ENCODE data around the gene FAAH.
A peak's percentile ranks its signal among the peaks of the same experiment; 100 is the strongest.

Gene FAAH

DNA sequence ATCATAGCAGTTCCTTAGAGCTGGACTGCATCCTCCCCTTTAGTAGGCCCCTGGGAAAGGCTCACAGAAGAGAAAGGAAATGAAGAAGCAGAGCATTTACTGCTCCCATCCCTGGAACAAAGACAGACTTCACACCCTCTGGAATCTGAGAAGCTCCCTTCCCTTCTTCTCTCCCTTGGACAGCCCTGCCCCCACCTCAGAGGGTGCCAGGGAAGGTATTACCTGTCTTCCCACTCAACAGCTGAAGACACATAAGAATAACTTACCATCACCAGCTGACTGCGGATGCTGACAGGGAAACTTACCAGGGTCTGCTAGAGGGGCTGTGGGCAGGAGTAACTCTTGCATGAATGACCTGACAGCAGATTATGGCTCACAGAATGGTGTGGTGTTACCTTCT, 14.1 kb upstream of the FAAH start:
- no peak overlapping the region for H3K27ac Mint-ChIP-seq

DNA sequence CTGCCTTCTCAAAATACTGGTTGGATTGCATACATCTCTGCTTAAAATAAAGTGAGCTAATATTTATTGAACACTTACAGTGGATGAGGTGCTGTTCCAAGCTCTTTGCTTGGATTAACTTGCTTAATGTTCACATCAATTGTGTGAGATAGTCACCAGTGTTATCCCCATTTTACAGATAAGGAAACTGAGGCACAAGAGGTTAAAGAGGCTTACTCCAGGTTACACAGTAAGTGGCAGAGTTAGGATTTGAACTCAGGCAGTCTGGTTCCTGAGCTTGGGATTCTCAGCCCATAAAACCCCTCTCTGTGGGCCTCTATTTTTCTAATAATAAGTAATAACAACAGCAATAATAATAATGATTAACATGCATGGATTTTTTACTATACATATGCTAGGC, 13.6 kb upstream of the FAAH start:
- H3K36me3 Mint-ChIP-seq (ENCODE audit: low read depth) = peaks cover 13% of the 10 kb centered on the region
- H3K27ac Mint-ChIP-seq = no peak overlapping the region
- no peaks in the 10 kb centered on the region for H3K4me1 Mint-ChIP-seq (ENCODE audit: low read depth)
- H3K9me3 Mint-ChIP-seq = peaks cover 7% of the 10 kb centered on the region
- no peaks in the 10 kb centered on the region for H3K27me3 Mint-ChIP-seq
- no peak for DNase-seq
- no peak overlapping the region for H3K4me3 Mint-ChIP-seq

More for the DNA sequence above, 14.1 kb upstream of the FAAH start:
- Mint-ChIP-seq H3K4me3 (no peak overlapping the region), H3K36me3 (ENCODE audit: low read depth) (peaks cover 11% of the 10 kb centered on the region), H3K4me1 (ENCODE audit: low read depth) (no peaks in the 10 kb centered on the region), H3K27me3 (no peaks in the 10 kb centered on the region), H3K9me3 (peaks cover 7% of the 10 kb centered on the region)
- DNase-seq = no peak

DNA sequence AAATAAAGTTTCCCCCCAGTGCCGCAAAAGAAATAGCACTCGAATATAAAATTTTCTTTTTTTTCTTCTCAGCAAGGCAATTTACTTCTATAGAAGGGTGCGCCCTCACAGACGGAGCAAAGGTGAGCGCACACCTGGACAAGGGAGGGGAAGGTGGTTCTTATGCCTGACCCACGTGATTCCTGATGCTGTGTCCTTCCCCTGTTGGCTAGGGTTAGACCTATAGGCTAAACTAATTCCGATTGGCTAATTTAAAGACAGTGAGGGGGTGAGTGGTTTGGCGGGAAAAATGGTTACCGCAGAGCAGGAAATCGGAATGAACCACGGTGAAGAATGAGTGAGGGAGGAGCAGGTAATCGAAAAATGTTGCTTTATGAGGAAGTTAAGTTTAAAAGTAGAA, 607 bp upstream of the FAAH start:
- no peak overlapping the region for H3K27ac Mint-ChIP-seq
- peaks cover 15% of the 10 kb centered on the region for H3K36me3 Mint-ChIP-seq (ENCODE audit: low read depth)
- peak overlapping the region; percentile 50 for H3K4me3 Mint-ChIP-seq
- DNase-seq = no peak
- H3K9me3 Mint-ChIP-seq = peaks cover 12% of the 10 kb centered on the region
- H3K4me1 Mint-ChIP-seq (ENCODE audit: low read depth) = peaks cover 8% of the 10 kb centered on the region
- peaks cover 35% of the 10 kb centered on the region for H3K27me3 Mint-ChIP-seq

DNA sequence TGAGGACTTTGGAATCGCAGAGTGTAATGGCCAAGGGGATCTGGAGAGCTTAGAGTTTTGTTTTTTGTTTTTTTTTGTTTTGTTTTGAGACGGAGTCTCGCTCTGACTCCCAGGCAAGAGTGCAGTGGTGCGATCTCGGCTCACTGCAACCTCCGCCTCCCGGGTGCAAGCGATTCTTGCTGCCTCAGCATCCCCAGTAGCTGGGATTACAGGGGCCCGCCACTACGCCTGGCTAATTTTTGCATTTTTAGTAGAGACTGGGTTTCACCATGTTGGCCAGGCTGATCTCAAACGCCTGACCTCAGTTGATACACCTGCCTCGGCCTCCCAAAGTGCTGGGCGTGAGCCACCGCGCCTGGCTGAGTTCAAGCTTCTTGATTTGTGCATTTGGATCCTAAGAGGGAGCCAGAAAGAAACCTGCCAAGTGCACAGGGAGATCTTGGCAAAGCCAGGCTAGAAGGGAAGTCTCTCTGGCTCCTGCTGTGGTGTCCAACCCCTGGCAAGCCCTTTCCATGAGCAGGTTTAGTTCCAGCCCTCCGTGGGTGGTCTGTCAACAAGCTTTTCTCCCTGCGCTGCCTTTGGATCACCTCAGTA, 852 bp downstream of the FAAH start:
- peak overlapping the region; percentile 67 for H3K4me3 Mint-ChIP-seq
- DNase-seq = no peak

DNA sequence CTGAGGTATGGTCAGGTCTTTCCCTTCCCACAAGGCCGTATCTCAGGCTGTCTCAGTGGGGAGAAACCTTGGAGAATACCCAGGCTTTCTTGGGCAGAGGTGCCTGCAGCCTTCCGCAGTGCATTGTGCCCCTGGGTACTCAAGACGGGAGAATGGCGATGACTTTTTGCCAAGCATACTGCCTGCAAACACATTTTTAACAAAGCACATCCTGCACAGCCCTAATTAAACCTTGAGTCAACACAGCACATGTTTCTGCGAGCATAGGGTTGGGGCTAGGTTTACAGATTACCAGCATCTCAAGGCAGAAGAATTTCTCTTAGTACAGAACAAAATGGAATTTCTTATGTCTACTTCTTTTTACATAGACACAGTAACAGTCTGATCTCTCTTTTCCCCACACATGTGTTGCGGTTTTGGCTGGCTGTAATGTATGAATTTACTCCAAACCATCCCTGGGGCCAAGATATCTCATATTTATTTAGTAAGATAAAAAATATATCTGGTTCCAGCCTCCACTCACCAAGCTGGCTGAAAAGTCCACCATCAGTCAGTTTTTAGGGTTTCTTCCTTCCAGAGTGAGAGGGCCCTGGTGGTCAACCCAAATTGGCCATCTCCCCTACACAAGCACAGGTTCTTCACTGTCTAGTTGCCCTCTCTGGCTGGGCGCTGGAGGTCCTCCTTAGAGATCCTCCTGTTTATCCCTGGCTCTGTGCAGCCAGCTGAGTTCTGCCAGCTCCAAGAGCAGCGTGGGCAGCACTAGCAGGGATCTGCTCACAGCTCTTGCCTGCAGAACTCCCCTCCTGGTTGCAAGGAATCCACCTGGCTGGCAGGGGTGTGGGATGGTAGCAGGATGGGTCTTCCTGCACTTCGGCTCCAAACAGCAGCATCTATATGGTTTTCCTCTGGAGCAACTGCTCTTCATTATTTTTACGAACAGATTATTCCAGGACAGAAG, 2.6 kb downstream of the FAAH start:
- H3K27me3 Mint-ChIP-seq = peaks cover 35% of the 10 kb centered on the region
- peaks cover 15% of the 10 kb centered on the region for H3K36me3 Mint-ChIP-seq (ENCODE audit: low read depth)
- H3K9me3 Mint-ChIP-seq = peaks cover 12% of the 10 kb centered on the region
- peaks cover 8% of the 10 kb centered on the region for H3K4me1 Mint-ChIP-seq (ENCODE audit: low read depth)
- no peak for DNase-seq
- no peak overlapping the region for H3K27ac Mint-ChIP-seq
- no peak overlapping the region for H3K4me3 Mint-ChIP-seq

More for the DNA sequence above, 852 bp downstream of the FAAH start:
- peaks cover 35% of the 10 kb centered on the region for H3K27me3 Mint-ChIP-seq
- peaks cover 12% of the 10 kb centered on the region for H3K9me3 Mint-ChIP-seq
- peaks cover 15% of the 10 kb centered on the region for H3K36me3 Mint-ChIP-seq (ENCODE audit: low read depth)
- H3K4me1 Mint-ChIP-seq (ENCODE audit: low read depth) = peaks cover 8% of the 10 kb centered on the region
- no peak overlapping the region for H3K27ac Mint-ChIP-seq

DNA sequence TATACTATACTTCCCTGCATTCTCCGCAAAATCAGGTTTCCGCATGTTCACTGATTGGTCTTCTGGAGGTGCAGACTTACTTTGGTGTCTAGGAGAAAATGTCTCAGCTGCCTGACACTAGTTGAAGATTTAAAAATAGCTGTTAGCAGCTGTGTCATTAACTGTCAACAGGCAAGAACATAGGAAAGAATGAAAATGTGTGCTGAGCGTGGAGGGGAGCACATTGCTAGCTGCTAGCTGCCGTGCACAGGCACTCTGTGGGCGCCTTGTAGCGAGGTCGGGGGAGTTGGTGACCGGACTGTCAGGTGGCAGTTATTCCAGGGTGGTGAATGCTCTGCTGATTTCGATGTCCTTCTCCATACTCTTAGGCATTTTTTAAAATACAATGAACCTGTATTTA, 5.2 kb downstream of the FAAH start:
- Mint-ChIP-seq H3K4me1 (ENCODE audit: low read depth) (peaks cover 4% of the 10 kb centered on the region), H3K27ac (no peak overlapping the region), H3K4me3 (no peak overlapping the region), H3K27me3 (peaks cover 20% of the 10 kb centered on the region), H3K9me3 (no peaks in the 10 kb centered on the region), H3K36me3 (ENCODE audit: low read depth) (no peaks in the 10 kb centered on the region)
- DNase-seq = no peak

DNA sequence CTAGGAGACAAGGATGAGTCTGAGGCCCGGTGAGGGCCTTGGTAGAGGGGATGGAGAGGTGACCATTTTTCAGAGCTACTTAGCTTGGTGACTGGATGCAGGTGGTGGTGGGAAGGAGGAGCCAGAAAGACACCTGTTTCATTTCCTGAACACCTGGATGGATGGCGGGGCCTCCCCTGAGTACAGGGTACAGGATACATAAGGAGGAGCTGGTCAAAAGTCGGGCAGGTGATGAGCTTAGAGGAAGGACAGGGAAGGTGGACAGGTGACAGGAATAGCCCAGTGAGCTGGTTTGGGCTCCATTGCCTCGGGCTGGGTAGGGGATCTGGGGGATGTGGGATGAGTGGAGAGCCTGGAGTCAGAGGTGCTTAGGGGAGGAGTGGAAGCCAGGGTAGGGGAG, 6.3 kb downstream of the FAAH start:
- DNase-seq = no peak
- Mint-ChIP-seq H3K4me3 (no peak overlapping the region), H3K4me1 (ENCODE audit: low read depth) (no peaks in the 10 kb centered on the region), H3K27me3 (peaks cover 9% of the 10 kb centered on the region), H3K36me3 (ENCODE audit: low read depth) (no peaks in the 10 kb centered on the region), H3K9me3 (no peaks in the 10 kb centered on the region), H3K27ac (no peak overlapping the region)

DNA sequence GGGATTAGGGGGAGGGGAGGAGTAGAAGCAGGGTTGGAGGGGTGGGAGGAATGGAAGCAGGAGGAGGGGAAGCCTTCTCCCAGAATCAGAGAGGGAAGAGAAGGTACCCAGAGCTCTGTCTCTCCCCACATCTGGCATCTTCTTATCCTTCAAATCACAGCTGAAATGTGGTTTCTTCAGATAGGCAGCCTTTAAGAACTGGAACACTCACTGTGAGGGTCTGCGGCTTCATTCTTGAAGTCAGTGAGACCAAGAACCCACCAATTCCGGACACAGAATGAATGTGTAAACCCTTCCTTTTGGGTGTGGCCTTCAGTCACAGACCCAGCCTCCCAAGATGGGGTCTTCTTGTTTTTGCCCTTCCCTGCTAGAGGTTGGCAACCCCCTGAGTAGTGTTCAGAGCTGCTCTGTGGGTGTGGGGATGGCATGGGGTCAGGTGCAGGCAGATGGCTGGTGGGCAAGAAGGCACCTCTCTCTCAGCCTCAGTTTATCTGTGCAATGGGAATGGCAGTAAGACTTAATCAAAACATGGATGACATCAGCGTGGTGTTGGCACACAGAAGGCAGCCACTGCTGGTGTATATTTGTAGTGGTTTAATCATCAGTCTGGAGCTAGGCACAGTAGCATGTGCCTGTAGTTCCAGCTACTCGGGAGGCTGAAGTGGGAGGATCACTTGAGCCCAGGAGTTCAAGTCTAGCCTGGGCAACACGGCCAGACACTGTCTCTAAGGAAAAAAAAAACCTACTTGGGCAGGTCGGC, 7.2 kb downstream of the FAAH start:
- H3K9me3 Mint-ChIP-seq = no peaks in the 10 kb centered on the region
- no peaks in the 10 kb centered on the region for H3K4me1 Mint-ChIP-seq (ENCODE audit: low read depth)
- no peak overlapping the region for H3K4me3 Mint-ChIP-seq
- H3K27ac Mint-ChIP-seq = no peak overlapping the region
- no peak for DNase-seq
- no peaks in the 10 kb centered on the region for H3K27me3 Mint-ChIP-seq
- H3K36me3 Mint-ChIP-seq (ENCODE audit: low read depth) = no peaks in the 10 kb centered on the region

DNA sequence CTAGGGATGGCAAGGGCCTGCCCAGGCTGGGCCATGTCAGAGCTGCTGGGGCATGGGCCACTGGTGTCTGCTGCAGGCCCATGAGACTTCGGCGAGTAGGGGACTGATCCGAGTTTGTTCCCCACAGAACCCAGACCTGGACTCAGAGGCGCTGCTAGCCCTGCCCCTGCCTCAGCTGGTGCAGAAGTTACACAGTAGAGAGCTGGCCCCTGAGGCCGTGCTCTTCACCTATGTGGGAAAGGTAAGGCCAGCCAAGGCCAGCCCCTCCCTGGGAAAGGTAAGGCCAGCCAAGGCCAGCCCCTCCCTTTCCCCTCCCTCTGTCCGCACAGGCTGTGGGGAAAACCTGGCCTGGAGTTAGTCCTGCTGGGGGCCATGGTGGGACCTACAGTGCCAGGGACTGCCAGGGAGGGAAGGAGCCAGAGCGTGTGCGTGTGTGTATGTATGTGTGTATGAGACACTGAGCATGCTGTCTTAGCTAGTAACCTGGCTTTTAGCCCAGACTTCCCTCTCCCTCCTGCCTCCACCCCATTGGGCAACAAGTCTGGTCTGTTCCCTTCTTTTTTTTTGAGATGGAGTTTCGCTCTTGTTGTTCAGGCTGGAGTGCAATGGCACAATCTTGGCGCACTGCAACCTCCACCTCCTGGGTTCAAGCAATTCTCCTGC, 8.0 kb downstream of the FAAH start:
- DNase-seq = no peak
- Mint-ChIP-seq H3K36me3 (ENCODE audit: low read depth) (no peaks in the 10 kb centered on the region), H3K9me3 (no peaks in the 10 kb centered on the region), H3K4me3 (no peak overlapping the region), H3K27ac (no peak overlapping the region), H3K27me3 (no peaks in the 10 kb centered on the region), H3K4me1 (ENCODE audit: low read depth) (no peaks in the 10 kb centered on the region)

DNA sequence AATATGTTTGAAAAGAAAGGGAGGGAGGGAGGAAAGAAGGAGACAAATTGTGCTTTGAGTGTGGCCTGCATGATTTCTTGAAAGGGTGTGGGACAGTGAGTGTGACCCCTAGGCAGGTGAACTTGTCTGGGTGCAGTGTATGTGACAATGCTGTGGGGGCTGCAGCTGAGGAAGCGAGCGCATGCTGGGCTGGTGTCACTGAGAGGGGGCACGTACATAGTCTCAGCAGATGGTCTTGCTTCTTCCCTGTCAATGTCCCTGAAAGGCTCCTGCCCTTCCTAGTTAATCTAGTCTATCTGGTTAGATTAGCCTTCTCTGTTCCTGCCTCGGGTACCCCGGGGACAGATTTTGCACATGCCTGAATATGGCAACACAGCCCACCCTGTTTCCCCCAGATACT, 9.8 kb downstream of the FAAH start:
- H3K9me3 Mint-ChIP-seq = no peaks in the 10 kb centered on the region
- DNase-seq = no peak
- H3K4me3 Mint-ChIP-seq = no peak overlapping the region
- H3K27me3 Mint-ChIP-seq = no peaks in the 10 kb centered on the region
- no peaks in the 10 kb centered on the region for H3K36me3 Mint-ChIP-seq (ENCODE audit: low read depth)
- H3K4me1 Mint-ChIP-seq (ENCODE audit: low read depth) = no peaks in the 10 kb centered on the region
- H3K27ac Mint-ChIP-seq = no peak overlapping the region

DNA sequence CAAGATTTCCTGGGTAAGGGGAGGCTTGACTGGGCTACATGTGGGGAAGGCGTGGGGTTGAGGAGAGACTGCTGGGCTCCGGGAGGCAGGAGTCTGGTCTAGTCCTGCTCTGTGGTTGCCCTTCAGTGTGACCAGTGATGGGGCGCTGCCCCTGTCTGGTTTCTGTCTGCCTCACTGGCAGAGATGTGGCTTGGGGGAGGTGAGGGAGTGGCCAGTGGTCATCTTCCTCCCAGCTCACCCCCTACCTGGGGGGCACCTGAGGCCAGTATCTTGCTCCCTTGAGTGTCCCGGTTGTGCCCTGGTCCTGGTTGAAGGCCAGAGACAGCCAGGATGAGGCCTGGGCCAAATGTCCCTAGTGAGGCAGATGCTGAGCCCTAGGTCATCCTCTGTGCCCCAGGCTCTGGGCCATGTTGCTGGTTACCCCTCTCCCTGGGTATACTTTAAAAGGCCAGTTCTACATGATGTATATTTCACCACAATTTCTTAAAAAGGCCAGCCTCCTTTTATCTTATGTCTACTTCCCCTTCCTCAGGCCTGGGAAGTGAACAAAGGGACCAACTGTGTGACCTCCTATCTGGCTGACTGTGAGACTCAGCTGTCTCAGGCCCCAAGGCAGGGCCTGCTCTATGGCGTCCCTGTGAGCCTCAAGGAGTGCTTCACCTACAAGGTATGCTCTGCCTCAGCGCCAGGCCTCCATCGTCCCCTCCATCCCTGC, 10.5 kb downstream of the FAAH start:
- H3K27ac Mint-ChIP-seq = no peak overlapping the region

DNA sequence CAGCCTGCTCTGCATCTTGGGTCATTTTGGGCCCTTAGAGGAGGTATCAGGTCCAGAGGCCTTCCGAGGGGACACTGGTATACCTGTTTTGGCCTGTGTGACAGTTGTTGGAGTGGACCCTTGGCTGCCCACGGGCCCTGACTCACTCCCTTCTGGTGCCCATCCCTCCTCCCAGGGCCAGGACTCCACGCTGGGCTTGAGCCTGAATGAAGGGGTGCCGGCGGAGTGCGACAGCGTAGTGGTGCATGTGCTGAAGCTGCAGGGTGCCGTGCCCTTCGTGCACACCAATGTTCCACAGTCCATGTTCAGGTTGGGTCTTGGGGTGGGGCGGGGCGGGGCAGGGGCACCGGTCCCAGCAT, 11.1 kb downstream of the FAAH start:
- DNase-seq = no peak
- Mint-ChIP-seq H3K27ac (no peak overlapping the region), H3K27me3 (no peaks in the 10 kb centered on the region), H3K9me3 (no peaks in the 10 kb centered on the region), H3K4me1 (ENCODE audit: low read depth) (no peaks in the 10 kb centered on the region), H3K4me3 (no peak overlapping the region), H3K36me3 (ENCODE audit: low read depth) (no peaks in the 10 kb centered on the region)

More for the DNA sequence above, 10.5 kb downstream of the FAAH start:
- no peaks in the 10 kb centered on the region for H3K4me1 Mint-ChIP-seq (ENCODE audit: low read depth)
- no peaks in the 10 kb centered on the region for H3K36me3 Mint-ChIP-seq (ENCODE audit: low read depth)
- H3K27me3 Mint-ChIP-seq = no peaks in the 10 kb centered on the region
- no peak for DNase-seq
- no peak overlapping the region for H3K4me3 Mint-ChIP-seq
- H3K9me3 Mint-ChIP-seq = no peaks in the 10 kb centered on the region

DNA sequence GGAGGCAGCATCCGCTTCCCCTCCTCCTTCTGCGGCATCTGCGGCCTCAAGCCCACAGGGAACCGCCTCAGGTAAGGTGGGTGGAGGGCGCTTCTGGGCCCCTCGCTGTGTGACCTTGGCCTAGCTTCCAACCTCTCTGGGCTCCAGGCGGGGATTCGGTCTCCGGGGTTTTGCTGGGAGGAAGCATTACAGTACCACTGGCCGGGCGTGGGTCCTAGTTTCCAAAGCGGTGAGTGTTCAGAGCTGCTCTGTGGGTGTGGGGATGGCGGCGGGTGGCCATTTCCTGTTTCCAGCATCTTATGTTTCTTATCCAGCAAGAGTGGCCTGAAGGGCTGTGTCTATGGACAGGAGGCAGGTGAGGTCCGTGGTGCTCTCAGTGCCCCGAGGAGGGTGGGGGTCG, 11.6 kb downstream of the FAAH start:
- Mint-ChIP-seq H3K9me3 (no peaks in the 10 kb centered on the region), H3K27ac (no peak overlapping the region), H3K27me3 (no peaks in the 10 kb centered on the region), H3K4me3 (no peak overlapping the region), H3K4me1 (ENCODE audit: low read depth) (no peaks in the 10 kb centered on the region), H3K36me3 (ENCODE audit: low read depth) (no peaks in the 10 kb centered on the region)
- no peak for DNase-seq

Measured in activated T-cell treated with anti-CD3 and anti-CD28 coated beads, Interleukin-2, amount 50 U/mL, for 24 hours (primary cell).